Parathyroid adenoma (tissue), 2 donors: ENCODE results near the gene PINLYP.

ENCODE experiments used
- H2AFZ ChIP-seq: fragments of 300-600 bp; sonication (generic); one replicate; pipeline ENCODE4 v1.7.0; 2017; ENCODE audit warnings: antibody characterized with exemption, mild to moderate bottlenecking
- H3K27ac ChIP-seq: fragments of 300-600 bp; sonication (generic); one replicate; pipeline ENCODE4 v1.7.0; 2017
- H3K27me3 ChIP-seq: fragments of 300-600 bp; sonication (generic); one replicate; pipeline ENCODE4 v1.7.0; 2017; ENCODE audit warnings: low read length; ENCODE audit not compliant: control insufficient read depth, insufficient read depth
- H3K36me3 ChIP-seq: fragments of 300-600 bp; sonication (generic); one replicate; pipeline ENCODE4 v1.7.0; 2017; ENCODE audit warnings: low read length; ENCODE audit not compliant: control insufficient read depth, insufficient read depth
- H3K4me1 ChIP-seq: fragments of 300-600 bp; sonication (generic); one replicate; pipeline ENCODE4 v1.7.0; 2017; ENCODE audit warnings: control low read depth
- H3K4me2 ChIP-seq: fragments of 300-600 bp; sonication (generic); one replicate; pipeline ENCODE4 v1.7.0; 2017; ENCODE audit warnings: low read length
- H3K4me3 ChIP-seq: fragments of 300-600 bp; sonication (generic); one replicate; pipeline ENCODE4 v1.7.0; 2017; ENCODE audit warnings: low read depth, low read length
- H3K79me2 ChIP-seq: fragments of 300-600 bp; sonication (generic); one replicate; pipeline ENCODE4 v1.7.0; 2017; ENCODE audit warnings: control low read depth
- H3K9ac ChIP-seq: fragments of 300-600 bp; sonication (generic); one replicate; pipeline ENCODE4 v1.7.0; 2017; ENCODE audit warnings: mild to moderate bottlenecking
- H3K9me3 ChIP-seq: fragments of 300-600 bp; sonication (generic); one replicate; pipeline ENCODE4 v1.7.0; 2017; ENCODE audit warnings: low read length; ENCODE audit not compliant: control insufficient read depth
- TF ChIP-seq, protein P1 (sequence below): fragments of 300-600 bp; sonication (generic); IDR thresholded peaks from one replicate; pipeline ENCODE4 v1.7.0; 2017; ENCODE audit warnings: antibody characterized with exemption, mild to moderate bottlenecking
- donor health status: primary hyperparathyroidism.

Gene PINLYP

GRCh38 chr19:43589277-43589676 is 13.7 kb downstream of the PINLYP start:
- no peak overlapping the region for H3K9ac ChIP-seq
- H3K36me3 ChIP-seq: no peaks in the 10 kb centered on the region
- no peak overlapping the region for H3K4me2 ChIP-seq
- H2AFZ ChIP-seq: no peak overlapping the region
- H3K27me3 ChIP-seq: no peaks in the 10 kb centered on the region
- H3K4me3 ChIP-seq: no peak overlapping the region
- no peak overlapping the region for H3K27ac ChIP-seq
- H3K4me1 ChIP-seq: peaks cover 17% of the 10 kb centered on the region
- H3K79me2 ChIP-seq: peaks cover 7% of the 10 kb centered on the region
- no peaks in the 10 kb centered on the region for H3K9me3 ChIP-seq
- TF ChIP-seq, protein P1, sequence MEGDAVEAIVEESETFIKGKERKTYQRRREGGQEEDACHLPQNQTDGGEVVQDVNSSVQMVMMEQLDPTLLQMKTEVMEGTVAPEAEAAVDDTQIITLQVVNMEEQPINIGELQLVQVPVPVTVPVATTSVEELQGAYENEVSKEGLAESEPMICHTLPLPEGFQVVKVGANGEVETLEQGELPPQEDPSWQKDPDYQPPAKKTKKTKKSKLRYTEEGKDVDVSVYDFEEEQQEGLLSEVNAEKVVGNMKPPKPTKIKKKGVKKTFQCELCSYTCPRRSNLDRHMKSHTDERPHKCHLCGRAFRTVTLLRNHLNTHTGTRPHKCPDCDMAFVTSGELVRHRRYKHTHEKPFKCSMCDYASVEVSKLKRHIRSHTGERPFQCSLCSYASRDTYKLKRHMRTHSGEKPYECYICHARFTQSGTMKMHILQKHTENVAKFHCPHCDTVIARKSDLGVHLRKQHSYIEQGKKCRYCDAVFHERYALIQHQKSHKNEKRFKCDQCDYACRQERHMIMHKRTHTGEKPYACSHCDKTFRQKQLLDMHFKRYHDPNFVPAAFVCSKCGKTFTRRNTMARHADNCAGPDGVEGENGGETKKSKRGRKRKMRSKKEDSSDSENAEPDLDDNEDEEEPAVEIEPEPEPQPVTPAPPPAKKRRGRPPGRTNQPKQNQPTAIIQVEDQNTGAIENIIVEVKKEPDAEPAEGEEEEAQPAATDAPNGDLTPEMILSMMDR: no peak

DNA sequence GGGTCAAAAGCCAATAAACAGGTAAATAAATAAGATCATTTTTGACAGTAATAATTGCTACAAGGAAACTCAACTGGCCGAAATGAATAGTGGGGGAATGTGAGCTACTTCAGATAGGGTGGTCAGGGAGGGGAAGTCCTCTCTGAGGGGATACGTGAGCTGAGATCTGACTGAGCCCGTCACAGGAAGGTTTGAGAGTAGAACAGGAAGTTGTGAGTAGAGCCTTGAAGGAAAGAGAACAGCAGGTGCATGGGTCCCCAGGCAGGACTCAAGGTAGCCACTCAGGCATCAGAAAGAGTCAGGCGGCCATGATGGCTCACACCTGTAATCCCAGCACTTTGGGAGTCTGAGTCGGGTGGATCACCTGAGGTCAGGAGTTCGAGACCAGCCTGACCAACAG is 14.1 kb downstream of the PINLYP start:
- H3K36me3 ChIP-seq: no peaks in the 10 kb centered on the region
- peaks cover 17% of the 10 kb centered on the region for H3K4me1 ChIP-seq
- H3K4me2 ChIP-seq: no peak overlapping the region
- TF ChIP-seq, protein P1: no peak
- H3K9me3 ChIP-seq: no peaks in the 10 kb centered on the region
- no peak overlapping the region for H3K9ac ChIP-seq
- H3K27me3 ChIP-seq: no peaks in the 10 kb centered on the region
- peaks cover 8% of the 10 kb centered on the region for H3K79me2 ChIP-seq
- H3K4me3 ChIP-seq: no peak overlapping the region
- H3K27ac ChIP-seq: no peak overlapping the region
- no peak overlapping the region for H2AFZ ChIP-seq

DNA sequence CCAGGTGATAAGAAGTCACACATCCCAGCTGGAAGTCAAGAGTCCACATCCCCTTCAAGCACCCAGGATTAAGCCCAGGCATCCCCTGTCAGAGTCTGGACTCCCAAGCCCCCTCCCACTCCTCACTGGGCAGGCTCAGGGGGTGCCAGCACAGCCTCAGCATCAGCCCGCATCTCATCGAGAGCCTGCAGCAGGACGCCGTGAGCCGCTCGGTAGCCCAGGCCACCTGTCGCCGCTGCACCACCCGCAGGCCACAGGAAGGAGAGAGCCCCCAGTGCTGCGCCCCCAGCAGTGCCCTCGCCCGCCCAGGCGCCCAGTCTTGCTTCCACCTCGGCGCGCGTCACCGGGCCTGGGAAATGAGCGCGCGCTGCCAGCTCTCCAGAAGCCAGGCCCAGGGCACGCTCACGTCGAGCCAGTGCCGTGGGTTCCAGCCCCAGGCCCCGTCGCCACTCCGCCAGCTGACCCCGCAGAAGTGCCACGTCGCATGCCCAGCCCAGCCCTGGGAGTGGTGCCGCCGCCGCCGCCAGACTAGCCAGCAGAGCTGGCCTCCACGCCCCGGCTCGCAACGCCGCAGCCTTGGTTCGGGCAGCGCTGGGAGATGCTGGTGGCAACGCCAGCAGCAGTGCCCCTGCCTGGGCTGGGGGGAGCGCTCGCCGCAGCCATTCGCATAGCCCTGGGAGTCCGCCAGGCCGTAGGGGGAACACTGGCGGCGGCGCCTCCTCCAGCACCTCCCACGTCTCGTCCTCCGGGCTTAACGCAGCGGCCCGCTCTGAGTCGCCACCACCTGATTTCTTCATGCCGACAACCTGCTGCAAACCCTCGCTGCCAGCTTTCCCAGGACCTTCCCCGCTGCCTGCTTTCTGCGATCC is 16.5 kb downstream of the PINLYP start:
- H2AFZ ChIP-seq: no peak overlapping the region

DNA sequence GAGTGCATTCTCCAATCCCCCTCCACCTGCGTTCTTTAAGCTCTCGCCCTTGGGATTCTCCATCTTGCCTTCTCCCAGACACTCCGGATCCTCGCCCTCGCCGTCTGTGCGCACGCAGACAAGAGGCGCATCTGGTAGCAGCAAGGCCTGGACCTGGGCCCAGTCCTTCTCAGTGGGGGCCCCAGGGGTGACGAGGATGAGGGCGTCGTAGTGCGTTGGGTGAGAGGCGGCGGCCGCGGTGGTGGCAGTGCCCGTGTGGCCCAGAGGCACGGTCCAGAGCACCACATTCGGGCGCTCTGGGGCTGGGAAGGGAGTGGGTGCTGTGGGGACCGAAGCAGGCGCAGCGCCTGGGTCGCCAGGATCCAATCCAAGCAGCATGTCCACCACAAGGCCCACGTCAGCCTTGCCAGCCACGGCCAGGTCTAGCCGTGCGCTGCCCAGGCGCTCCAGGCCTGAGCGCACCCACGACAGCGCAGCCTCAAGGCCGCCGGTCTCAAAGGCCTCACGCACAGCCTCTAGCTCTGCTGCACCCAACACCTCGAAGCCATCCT is 17.3 kb downstream of the PINLYP start:
- Histone ChIP-seq H3K27ac (no peak overlapping the region), H3K9me3 (no peaks in the 10 kb centered on the region), H3K36me3 (no peaks in the 10 kb centered on the region), H3K4me2 (no peak overlapping the region), H3K4me1 (peaks cover 12% of the 10 kb centered on the region), H3K79me2 (peaks cover 17% of the 10 kb centered on the region), H2AFZ (no peak overlapping the region), H3K27me3 (no peaks in the 10 kb centered on the region), H3K4me3 (no peak overlapping the region), H3K9ac (no peak overlapping the region)
- TF ChIP-seq, protein P1: no peak

More for the DNA sequence above, 16.5 kb downstream of the PINLYP start:
- no peak overlapping the region for H3K9ac ChIP-seq
- TF ChIP-seq, protein P1: no peak
- H3K79me2 ChIP-seq: peaks cover 13% of the 10 kb centered on the region
- no peaks in the 10 kb centered on the region for H3K36me3 ChIP-seq
- no peaks in the 10 kb centered on the region for H3K27me3 ChIP-seq
- H3K9me3 ChIP-seq: no peaks in the 10 kb centered on the region
- no peak overlapping the region for H3K27ac ChIP-seq
- no peak overlapping the region for H3K4me2 ChIP-seq
- peaks cover 6% of the 10 kb centered on the region for H3K4me1 ChIP-seq
- no peak overlapping the region for H3K4me3 ChIP-seq
